ENCODE results near the gene ADCY2.

The ADCY2 gene

GRCh38 chr5:7789567-7789966 lies 393.6 kb downstream of the ADCY2 start:
- no peak for DNase-seq

DNA sequence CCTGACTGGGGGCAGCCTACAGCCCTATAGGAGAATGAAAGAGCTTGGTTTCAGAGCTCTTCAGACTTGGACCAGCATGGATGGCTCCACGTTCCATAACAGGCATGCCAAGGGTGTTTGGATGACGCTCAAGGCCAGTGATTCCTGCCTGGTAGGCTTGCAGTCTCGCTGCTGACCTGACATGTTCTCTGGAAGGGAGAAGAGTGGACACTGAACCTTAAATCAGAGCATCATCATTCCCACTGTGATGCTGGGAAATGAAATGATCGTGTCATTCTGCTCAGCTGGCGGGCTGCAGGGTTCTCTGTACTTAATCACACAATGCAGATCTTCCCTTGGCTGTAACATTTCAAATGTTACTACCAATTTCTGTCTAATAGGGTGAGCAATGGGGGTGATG lies 398.0 kb downstream of the ADCY2 start:
- no peak for DNase-seq

DNA sequence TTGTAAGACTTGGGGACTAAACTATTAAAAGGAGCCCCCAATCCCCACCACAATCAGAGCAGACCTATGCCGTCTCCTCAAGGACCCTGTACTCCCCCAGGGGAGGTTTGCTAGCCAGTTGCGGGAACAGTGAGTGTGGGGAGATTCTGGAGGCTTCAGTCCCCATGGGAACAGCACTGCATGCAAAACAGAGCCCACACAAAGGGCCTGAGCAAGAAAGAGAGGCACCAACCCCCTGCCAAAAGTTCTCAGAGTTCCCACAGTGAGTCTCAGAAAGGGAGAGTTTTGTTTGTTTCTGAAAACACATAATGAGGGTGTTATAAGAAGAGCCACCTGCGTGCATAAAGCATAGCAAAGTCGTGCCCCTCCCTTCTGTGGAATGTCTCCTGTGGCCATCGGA lies 398.4 kb downstream of the ADCY2 start:
- DNase-seq, result no peak

- DNase-seq, result no peak
Observed at GRCh38 chr5:7794823-7795222, 398.9 kb downstream of the ADCY2 start.

- no peak for DNase-seq
Observed at GRCh38 chr5:7795306-7795705, 399.4 kb downstream of the ADCY2 start.

GRCh38 chr5:7801891-7802614 lies 406.1 kb downstream of the ADCY2 start:
- DNase-seq, result no peak

DNA sequence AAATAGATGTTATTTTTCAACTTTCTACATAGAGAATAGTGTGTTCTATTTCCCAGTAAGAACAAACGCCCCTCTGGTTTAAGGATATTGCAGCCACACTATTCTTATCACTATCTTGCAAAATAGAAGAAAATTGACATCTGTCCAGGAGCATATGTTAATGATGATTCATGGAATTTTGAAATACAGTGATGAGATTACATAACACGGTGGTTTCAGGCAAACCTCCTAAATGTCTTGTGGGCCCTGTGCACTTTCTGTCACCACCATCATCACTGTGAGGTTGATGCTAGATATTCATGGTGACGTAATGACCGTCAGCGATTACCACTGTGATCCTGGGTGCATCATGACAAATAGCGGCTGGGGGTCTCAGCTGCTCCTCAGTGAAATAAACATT lies 406.9 kb downstream of the ADCY2 start:
- DNase-seq, result no peak

GRCh38 chr5:7803937-7804336 lies 408.0 kb downstream of the ADCY2 start:
- no peak for DNase-seq

DNA sequence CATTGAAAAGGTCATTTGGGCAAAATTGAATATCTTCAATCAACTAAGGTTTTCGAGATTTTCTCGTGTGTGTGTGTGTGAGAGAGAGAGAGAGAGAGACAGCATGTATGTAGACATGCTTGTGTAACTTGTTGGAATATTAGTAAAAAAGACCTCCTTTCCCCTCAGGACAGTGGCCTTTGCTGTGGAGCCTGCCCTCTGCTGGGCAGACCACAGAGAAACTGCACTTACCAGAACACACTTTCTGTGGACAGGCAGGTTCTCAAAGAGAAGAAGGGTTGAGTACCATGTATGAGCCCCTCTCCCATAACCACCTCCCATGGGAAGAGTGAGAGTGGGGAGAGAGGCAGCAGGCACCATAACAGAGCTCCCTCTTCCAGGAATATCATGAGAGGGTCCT lies 409.4 kb downstream of the ADCY2 start:
- DNase-seq, result no peak

DNA sequence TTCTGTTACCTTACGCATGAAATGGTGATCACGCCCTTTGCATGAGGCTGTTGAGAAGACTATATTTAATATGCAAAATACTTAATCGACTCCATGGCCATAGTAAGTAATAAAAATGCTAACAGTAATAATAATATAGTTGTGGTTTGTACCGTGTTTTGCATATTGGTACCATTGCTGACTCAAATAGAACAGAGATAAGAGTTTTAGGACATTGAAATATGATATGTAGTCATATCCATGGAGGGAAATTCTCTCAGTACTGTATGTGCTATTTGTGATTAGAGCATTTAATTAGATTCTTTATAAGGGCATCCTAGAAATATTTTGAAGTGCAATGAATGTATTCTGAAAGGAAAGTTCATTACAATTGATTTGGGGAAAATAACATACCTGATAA lies 413.1 kb downstream of the ADCY2 start:
- no peak for DNase-seq

GRCh38 chr5:7811715-7812114 lies 415.8 kb downstream of the ADCY2 start:
- DNase-seq, result no peak

- no peak for DNase-seq
Observed at GRCh38 chr5:7813007-7813406, 417.1 kb downstream of the ADCY2 start.

DNA sequence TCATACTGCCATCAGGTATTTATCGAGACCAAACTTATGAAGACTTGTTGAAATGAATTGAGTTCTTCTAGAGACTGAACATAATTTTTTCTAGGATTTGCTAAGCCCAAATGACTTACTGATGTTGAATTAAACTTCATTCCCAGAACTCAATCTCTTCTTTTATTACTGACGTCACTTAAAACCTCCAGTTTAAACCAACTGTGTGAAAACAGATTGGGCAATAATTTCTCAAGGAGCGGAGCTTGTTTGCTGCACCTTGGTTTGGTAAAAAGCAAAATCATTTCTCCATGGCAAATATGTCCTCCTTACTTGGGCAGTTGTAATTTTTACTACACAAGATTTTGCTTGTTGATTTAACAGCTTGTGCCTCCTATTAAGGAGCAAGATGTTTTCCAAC lies 417.6 kb downstream of the ADCY2 start:
- DNase-seq, result no peak

GRCh38 chr5:7814816-7815215 lies 418.9 kb downstream of the ADCY2 start:
- DNase-seq, result no peak

DNA sequence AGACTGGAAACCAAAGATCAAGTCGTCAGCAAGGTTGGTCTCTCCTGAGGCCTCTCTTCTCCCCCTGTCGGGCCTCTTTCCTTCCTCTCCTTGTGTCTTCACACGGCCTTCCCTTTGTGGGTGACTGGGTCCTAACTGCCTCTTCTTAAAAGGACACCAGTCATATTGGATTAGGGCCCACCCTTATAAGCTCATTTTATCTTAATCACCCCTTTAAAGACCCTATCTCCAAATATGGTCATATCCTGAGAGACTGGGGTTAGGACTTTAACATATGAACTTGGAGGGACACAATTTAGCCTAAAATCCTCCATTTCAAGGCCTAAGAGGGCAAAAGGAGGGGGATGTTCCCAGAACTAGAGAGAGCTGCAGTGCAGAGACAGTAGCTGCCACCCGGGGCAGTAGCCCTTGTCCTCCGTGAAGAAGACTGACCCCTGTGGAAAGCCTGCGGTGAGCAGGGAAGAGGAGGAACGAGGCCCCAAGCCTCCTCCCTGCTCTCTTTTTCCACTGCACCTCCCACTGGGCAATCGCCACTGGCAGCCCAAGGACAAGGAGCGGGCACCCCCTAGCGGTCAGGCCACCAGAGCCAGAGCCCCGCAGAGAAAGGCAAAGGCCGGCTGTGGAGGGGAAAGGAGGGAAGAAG lies 420.1 kb downstream of the ADCY2 start:
- peak; percentile 59 for DNase-seq

DNA sequence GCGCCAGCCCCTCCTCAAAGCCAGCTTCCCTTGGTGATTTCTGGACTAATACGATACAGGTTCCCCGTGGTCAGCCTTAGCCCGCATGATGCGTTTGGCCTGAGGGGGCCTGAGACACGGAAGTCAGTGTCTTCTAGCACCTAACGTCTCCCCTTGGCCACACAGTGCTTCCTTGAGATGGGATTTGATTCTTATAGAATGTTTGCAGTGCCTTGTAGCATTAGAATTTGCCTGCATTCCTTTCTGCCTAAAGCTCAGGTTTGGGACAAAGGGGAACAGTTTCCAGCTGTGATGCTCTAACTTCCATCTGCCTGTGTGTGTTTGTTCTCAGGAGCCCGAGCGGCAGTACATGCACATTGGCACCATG lies 420.6 kb downstream of the ADCY2 start:
- DNase-seq, result no peak

- no peak for DNase-seq
Observed at GRCh38 chr5:7822449-7822848, 426.5 kb downstream of the ADCY2 start.

DNA sequence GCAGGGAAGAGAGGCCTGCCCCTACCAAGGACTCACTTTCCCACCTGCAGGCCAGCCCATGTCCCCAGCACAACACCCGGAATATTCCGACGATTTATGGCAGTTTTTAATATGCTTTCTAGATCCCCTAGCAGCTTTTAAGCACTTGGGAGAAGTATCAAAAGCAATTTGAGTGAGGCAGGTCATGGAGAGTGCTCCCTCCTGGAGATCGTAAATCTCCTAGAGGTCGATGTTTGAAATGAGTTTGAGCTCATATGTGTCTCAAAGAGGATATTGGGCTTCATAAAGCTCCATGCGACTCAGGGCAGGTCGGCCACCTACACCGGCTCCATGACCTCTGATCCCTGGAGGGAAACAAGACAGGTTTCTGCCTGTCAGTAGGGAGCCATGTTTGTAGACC lies 427.7 kb downstream of the ADCY2 start:
- no peak for DNase-seq

- DNase-seq, result no peak
Observed at GRCh38 chr5:7824995-7825394, 429.1 kb downstream of the ADCY2 start.

DNA sequence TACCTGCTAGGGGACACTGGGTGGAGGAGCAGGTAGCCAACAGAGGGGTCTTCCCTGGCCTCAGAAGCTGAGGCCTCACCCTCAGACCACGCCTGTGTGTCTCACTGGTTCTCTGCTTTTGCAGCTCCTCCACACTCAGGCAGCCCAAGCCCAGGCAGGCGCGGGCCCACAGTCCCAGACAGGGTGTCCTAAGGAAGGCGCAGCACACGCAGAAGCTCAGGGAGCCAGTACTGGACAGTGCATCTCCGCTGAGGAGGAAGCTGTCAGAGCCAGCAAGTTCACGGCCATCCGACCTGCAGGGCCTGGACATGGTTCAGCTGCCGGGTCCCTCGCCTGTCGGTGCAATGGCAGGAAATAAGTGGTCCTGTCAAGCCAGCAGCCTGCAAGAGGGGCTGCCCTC lies 429.7 kb downstream of the ADCY2 start:
- no peak for DNase-seq

GRCh38 chr5:7827610-7828009 lies 431.7 kb downstream of the ADCY2 start:
- no peak for DNase-seq

DNA sequence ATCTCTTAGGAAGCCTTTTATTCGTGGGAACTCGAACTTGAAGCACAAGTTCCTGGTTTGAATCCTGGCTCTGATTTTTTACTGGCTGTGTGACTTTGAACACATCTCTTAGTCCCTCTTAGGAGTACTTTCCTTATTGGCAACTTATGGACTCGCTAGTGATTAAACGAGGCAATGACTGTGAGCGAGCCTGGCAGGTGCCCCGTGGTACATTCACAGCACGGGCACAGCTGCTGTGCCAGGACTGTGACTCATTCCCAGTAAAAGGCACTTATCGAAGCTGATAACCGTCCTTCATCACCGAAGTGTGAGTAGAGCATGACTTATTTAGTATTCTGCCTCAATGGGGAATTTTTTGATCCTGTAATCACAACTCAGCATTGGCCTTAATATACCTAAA lies 432.3 kb downstream of the ADCY2 start:
- DNase-seq, result no peak

DNA sequence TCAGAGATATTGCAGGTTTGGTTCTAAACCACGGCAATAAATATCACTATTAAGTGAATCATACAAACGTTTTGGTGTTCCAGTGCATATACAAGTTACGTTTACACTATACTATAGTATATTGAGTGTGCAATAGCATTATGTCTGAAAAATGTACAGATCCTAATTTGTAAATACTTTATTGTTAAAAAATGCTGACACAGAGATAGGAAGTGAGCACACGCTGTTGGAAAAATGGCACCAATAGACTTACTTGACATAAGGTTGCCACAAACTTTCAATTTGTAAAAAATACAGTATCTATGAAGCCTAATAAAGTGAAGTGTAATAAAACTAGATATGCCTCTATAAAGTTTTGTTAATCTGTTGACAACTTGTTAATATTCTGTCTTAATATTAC lies 439.0 kb downstream of the ADCY2 start:
- DNase-seq, result no peak

DNA sequence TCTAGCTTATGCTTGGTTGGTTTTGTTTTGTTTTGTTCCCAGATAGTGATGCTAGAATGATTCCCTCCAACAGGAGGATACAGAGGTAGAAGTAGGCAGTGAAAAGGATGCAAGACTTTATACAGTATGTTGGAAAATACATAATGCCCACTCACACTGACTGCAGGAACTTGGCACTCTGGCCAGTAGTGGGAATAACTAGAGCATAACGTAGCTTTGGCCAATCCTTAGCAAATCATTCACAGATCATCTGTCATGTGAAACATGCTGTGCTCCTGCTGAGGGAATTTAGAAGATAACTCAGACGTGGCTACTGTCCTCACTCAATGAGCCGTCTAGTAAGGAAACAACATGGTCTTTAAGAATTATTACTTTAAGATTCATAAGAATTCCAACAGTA lies 441.5 kb downstream of the ADCY2 start:
- DNase-seq, result no peak

DNA sequence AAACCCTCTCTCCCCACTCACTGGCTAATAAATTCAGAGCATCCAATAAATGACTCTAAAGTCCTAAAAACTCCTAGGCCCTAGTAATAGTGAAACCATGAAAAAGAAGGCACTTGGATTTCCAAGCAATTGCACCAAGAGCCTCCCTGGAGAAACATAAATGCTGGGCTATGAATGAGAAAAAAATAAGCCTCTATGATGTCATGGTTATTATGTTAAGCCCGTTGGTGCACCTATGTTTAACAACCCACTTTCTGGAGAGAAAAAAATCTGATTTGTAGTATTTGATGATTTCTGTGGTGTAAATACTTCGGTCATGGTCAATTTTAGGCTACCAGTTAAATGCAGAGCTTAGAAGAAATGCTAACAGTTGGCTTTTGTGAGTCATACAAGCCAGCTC lies 446.6 kb downstream of the ADCY2 start:
- DNase-seq, result no peak

Data from right kidney (tissue), 1 donor.